B cell (primary cell): ENCODE results near the gene GPR160. TPM values are rescaled to one million over a fixed set of nuclear protein-coding genes. Genes with fewer than 3 reads are reported as not detected.

Experiments
- ATAC-seq: fragments of 200-7000 bp; cut with Tn5 transposase; one replicate; pipeline ENCODE4 v1.10.0; 2021; ENCODE audit warnings: low read depth, mild to moderate bottlenecking, moderate number of reproducible peaks, moderate library complexity
- CTCF ChIA-PET: fragments of 350-600 bp; sonication (Branson Sonifier 250); formaldehyde crosslinking; loops from one replicate; lab custom pipeline; 2021; ENCODE audit warnings: antibody characterized with exemption, inconsistent platforms; lab: Charles Lee
- POLR2A ChIA-PET: fragments of 350-600 bp; sonication (Branson Sonifier 250); formaldehyde crosslinking; loops from one replicate; lab custom pipeline; 2021; ENCODE audit warnings: antibody characterized with exemption; lab: Charles Lee
- DNase-seq: peaks from one replicate; pipeline ENCODE4 v3.0.0; 2013
- H2AFZ ChIP-seq: 2 replicates; pipeline ENCODE4 v1.6.1; 2012; ENCODE audit warnings: mild to moderate bottlenecking, low read depth, low read length; ENCODE audit not compliant: insufficient read depth, poor library complexity, severe bottlenecking
- H3K27ac ChIP-seq, 2 donors: 1 replicate in 1 of 2; 2 replicates in 1 of 2; pipeline ENCODE4 v1.5.1; 2012 to 2013; ENCODE audit warnings: low read length in 2 of 2, mild to moderate bottlenecking in 2 of 2, moderate library complexity in 1 of 2
- H3K27me3 ChIP-seq, 4 experiments: fragments of 200-600 bp in 1 of 4; sonication (generic) in 1 of 4; replicated peaks in 1 of 4; 1 replicate in 2 of 4; 2 replicates in 2 of 4; pipeline versions ENCODE4 v1.6.1 to v1.7.0; 2013 to 2016; ENCODE audit warnings: low read length in 3 of 4, mild to moderate bottlenecking in 2 of 4, mixed read lengths in 1 of 4, moderate library complexity in 1 of 4; ENCODE audit not compliant: insufficient read depth in 4 of 4, control insufficient read depth in 3 of 4; ENCODE audit errors: control extremely low read depth in 1 of 4
- H3K36me3 ChIP-seq, 2 experiments: replicated peaks in 1 of 2; 1 replicate in 1 of 2; 2 replicates in 1 of 2; pipeline versions ENCODE4 v1.6.1 to v1.7.1; 2013; ENCODE audit warnings: low read length in 1 of 2; ENCODE audit not compliant: insufficient read depth in 2 of 2, control insufficient read depth in 1 of 2; ENCODE audit errors: control extremely low read depth in 1 of 2, extremely low read depth in 1 of 2
- H3K4me1 ChIP-seq, 2 donors: fragments of 200-600 bp in 1 of 2; sonication (generic) in 1 of 2; 1 replicate in 1 of 2; 2 replicates in 1 of 2; pipeline versions ENCODE4 v1.5.1 to v1.6.1; 2013 to 2017; ENCODE audit warnings: low read length in 2 of 2; ENCODE audit not compliant: control insufficient read depth in 2 of 2, insufficient read depth in 2 of 2
- H3K4me2 ChIP-seq: replicated peaks from 2 replicates; pipeline ENCODE3; 2012; ENCODE audit warnings: mild to moderate bottlenecking, low read depth, low read length; ENCODE audit not compliant: poor library complexity, severe bottlenecking
- H3K4me3 ChIP-seq, 5 experiments: fragments of 200-600 bp in 1 of 5; sonication (generic) in 1 of 5; 1 replicate in 3 of 5; 2 replicates in 2 of 5; pipeline versions ENCODE4 v1.5.1 to v1.7.0; 2011 to 2016; ENCODE audit warnings: low read length in 4 of 5, mild to moderate bottlenecking in 4 of 5, low read depth in 2 of 5, control low read depth in 1 of 5, moderate library complexity in 1 of 5; ENCODE audit not compliant: insufficient read depth in 1 of 5; ENCODE audit errors: control extremely low read depth in 1 of 5, extremely low read depth in 1 of 5
- H3K79me2 ChIP-seq: fragments of 200-600 bp; sonication (generic); one replicate; pipeline ENCODE4 v1.6.0; 2016; ENCODE audit warnings: low read length; ENCODE audit not compliant: control insufficient read depth, insufficient read depth
- H3K9ac ChIP-seq: fragments of 200-600 bp; sonication (generic); 2 replicates; pipeline ENCODE4 v1.6.1; 2017; ENCODE audit warnings: mild to moderate bottlenecking, low read length, moderate library complexity
- H3K9me3 ChIP-seq, 3 donors: one replicate each; pipeline versions ENCODE4 v1.6.1 to v1.7.1; 2013; ENCODE audit warnings: low read length in 2 of 3; ENCODE audit not compliant: control insufficient read depth in 2 of 3, insufficient read depth in 1 of 3; ENCODE audit errors: control extremely low read depth in 1 of 3
- H4K20me1 ChIP-seq: 2 replicates; pipeline ENCODE4 v1.6.0; 2012; ENCODE audit warnings: mild to moderate bottlenecking, low read length; ENCODE audit not compliant: insufficient read depth, control insufficient read depth, poor library complexity, severe bottlenecking
- H3K27ac Mint-ChIP-seq: one replicate; pipeline ENCODE4 v1.8.0; 2021; ENCODE audit warnings: mixed read lengths
- H3K27me3 Mint-ChIP-seq: one replicate; pipeline ENCODE4 v1.8.0; 2021; ENCODE audit warnings: mixed read lengths
- H3K4me1 Mint-ChIP-seq: one replicate; pipeline ENCODE4 v1.8.0; 2021; ENCODE audit warnings: mixed read lengths
- H3K4me3 Mint-ChIP-seq: one replicate; pipeline ENCODE4 v1.8.0; 2021; ENCODE audit warnings: mixed read lengths
- H3K9me3 Mint-ChIP-seq: one replicate; pipeline ENCODE4 v1.8.0; 2022; ENCODE audit warnings: mixed read lengths; ENCODE audit not compliant: insufficient read depth
- EZH2 ChIP-seq: IDR thresholded peaks from 2 replicates; pipeline ENCODE4 v1.6.1; 2012; ENCODE audit warnings: borderline replicate concordance, low read depth, mild to moderate bottlenecking, moderate library complexity, low read length; ENCODE audit not compliant: insufficient read depth, poor library complexity, severe bottlenecking
- WGBS: methylation state at CpG from one replicate; pipeline ENCODE4 v1.1.5; 2013; ENCODE audit warnings: missing lambda C conversion rate; ENCODE audit not compliant: insufficient coverage; 5-methylcytosine and 5-hydroxymethylcytosine counted together
- intact Hi-C: fragments of 100-400 bp; cut with micrococcal nuclease; formaldehyde crosslinking; loops from one replicate; pipeline ENCODE4 v1.10.0; 2022
- polyA plus RNA-seq: library from polyadenylated mRNA; depleted of rRNA; stranded (reverse); fragments of >200 nt; gene quantifications from 2 replicates; pipeline ENCODE4 v1.2.3, GENCODE V29; 2012
- total RNA-seq, 2 donors: library from RNA; stranded (reverse); fragments of 120-200 nt in 1 of 2; gene quantifications; 1 replicate in 1 of 2; 2 replicates in 1 of 2; pipeline versions ENCODE4 v1.2.3 to v1.2.4, GENCODE V29; 2013 to 2022
- TF ChIP-seq, protein P1 (sequence below): fragments of 200-600 bp; IDR thresholded peaks from one replicate; pipeline ENCODE4 v1.8.0; 2022; ENCODE audit warnings: antibody characterized with exemption, mild to moderate bottlenecking

GPR160 gene
- total and polyA plus RNA-seq, 2 donors (not counting 1 experiment from before 2014, with no cell fraction given): 17.4 to 17.5 TPM

DNA sequence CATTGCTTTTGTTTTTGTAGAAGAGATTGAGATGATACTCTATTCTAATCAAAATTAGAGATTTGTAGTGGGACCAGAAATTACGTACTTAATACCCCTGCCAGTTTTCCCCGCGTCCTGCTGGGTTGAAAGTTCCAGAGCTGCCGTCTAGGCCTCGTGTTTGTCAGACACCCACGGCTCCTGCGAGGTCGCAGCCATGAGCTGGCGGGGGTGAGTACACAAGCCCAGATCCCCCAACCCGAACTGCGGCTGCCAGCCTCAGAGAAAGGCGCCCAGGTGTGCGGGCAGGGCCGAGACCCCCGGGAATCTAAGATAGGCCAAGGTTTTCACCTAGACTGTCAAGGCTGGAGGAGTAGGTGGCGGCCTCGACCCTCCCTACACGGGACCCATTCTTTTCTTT lies 26.3 kb downstream of the GPR160 start:
- H3K4me1 Mint-ChIP-seq: peaks cover 2% of the 10 kb centered on the region
- Histone ChIP-seq H3K27ac (no peak overlapping the region), H3K4me3 (no peak overlapping the region), H3K36me3 (peaks cover 4 to 8% of the 10 kb centered on the region in 2 experiments), H3K79me2 (peaks cover 3% of the 10 kb centered on the region), H3K27me3 (no peaks in the 10 kb centered on the region), H4K20me1 (no peaks in the 10 kb centered on the region), H3K4me1 (no peaks in the 10 kb centered on the region), H3K9ac (no peak overlapping the region), H2AFZ (no peak overlapping the region), H3K4me2 (no peak overlapping the region), H3K9me3 (no peaks in the 10 kb centered on the region)
- DNase-seq: no peak
- H3K9me3 Mint-ChIP-seq: no peaks in the 10 kb centered on the region
- CTCF ChIA-PET: interaction anchor here (0.9 to 1.4 kb wide), 2 partner anchors 18 to 21 kb away, joined by 3 to 4 read pairs; no protein-coding TSS in a partner anchor
- ATAC-seq: no peak
- 95% methylated on average over 18 of the region's 18 CpGs for WGBS
- no peak overlapping the region for H3K27ac Mint-ChIP-seq
- H3K27me3 Mint-ChIP-seq: no peaks in the 10 kb centered on the region
- TF ChIP-seq EZH2: no peak
- TF ChIP-seq, protein P1, sequence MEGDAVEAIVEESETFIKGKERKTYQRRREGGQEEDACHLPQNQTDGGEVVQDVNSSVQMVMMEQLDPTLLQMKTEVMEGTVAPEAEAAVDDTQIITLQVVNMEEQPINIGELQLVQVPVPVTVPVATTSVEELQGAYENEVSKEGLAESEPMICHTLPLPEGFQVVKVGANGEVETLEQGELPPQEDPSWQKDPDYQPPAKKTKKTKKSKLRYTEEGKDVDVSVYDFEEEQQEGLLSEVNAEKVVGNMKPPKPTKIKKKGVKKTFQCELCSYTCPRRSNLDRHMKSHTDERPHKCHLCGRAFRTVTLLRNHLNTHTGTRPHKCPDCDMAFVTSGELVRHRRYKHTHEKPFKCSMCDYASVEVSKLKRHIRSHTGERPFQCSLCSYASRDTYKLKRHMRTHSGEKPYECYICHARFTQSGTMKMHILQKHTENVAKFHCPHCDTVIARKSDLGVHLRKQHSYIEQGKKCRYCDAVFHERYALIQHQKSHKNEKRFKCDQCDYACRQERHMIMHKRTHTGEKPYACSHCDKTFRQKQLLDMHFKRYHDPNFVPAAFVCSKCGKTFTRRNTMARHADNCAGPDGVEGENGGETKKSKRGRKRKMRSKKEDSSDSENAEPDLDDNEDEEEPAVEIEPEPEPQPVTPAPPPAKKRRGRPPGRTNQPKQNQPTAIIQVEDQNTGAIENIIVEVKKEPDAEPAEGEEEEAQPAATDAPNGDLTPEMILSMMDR: no peak
- no peak overlapping the region for H3K4me3 Mint-ChIP-seq
- intact Hi-C loops: no loop called here
- POLR2A ChIA-PET: no interaction called here

DNA sequence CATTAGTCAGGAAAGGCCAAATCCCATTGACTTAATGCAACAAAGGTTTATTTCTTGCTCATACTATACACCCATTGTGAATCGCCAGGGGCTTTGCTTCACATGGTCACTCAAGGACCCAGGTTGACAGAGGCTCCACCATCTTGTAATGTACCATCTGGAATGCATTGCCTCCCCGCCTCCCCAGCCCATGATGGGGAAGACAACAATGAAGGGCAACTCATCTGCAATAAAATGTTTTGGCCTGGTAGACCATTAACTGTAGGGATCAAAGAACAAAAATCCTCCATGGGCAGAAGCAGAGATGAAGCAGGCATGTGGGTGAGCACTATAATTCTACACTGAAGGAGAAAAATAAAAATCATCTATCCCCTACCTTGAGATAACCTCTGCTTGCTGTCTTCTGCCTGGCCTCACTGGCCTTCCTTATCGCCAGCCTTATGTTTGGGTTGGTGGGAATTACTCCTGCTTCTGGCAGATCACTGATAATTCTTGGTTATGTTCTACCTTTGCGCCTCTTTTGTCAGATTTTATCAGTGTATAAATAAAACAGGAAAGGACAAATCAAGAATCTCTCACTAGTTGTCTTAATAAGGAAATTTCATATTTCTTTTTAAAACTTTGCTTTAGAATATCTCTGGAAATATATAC lies 37.8 kb downstream of the GPR160 start:
- Histone ChIP-seq H3K9ac (no peak overlapping the region), H3K4me1 (peaks cover 0 to 3% of the 10 kb centered on the region in 2 donors), H2AFZ (no peak overlapping the region), H3K79me2 (peaks cover 10% of the 10 kb centered on the region), H3K9me3 (peaks cover 2 to 15% (median 4%) of the 10 kb centered on the region in 3 donors), H3K27ac (no peak overlapping the region), H3K27me3 (no peaks in the 10 kb centered on the region), H3K4me3 (no peak overlapping the region), H3K4me2 (no peak overlapping the region), H3K36me3 (peaks cover 0 to 8% of the 10 kb centered on the region in 2 experiments), H4K20me1 (no peaks in the 10 kb centered on the region)
- ChIA-PET POLR2A (no interaction called here), CTCF (no interaction called here)
- TF ChIP-seq, protein P1: no peak
- no peak for TF ChIP-seq EZH2
- Mint-ChIP-seq H3K27ac (no peak overlapping the region), H3K27me3 (no peaks in the 10 kb centered on the region), H3K9me3 (no peaks in the 10 kb centered on the region), H3K4me1 (peaks cover 8% of the 10 kb centered on the region), H3K4me3 (no peak overlapping the region)
- ATAC-seq: no peak
- intact Hi-C loops: no loop called here
- WGBS: 33% methylated on average over 1 of the region's 4 CpGs
- no peak for DNase-seq
